BLaER1 treated with 17β-estradiol and CSF1 and Interleukin-3, amounts not matched to agents 10 nM and 100 nM (cell line): ENCODE data around the gene PYY.

Experiments
- H3K27ac ChIP-seq, 11 experiments: shearing (Covaris generic); formaldehyde crosslinking; 2 replicates each; pipeline ENCODE4 v1.8.1; 2022
- H3K27me3 ChIP-seq, 11 experiments: shearing (Covaris generic); formaldehyde crosslinking; 2 replicates each; pipeline ENCODE4 v1.8.1; 2022
- H3K36me3 ChIP-seq, 11 experiments: shearing (Covaris generic); formaldehyde crosslinking; 2 replicates each; pipeline ENCODE4 v1.8.1; 2022
- H3K4me1 ChIP-seq, 10 experiments: shearing (Covaris generic); formaldehyde crosslinking; 2 replicates each; pipeline ENCODE4 v1.8.1; 2022
- H3K4me2 ChIP-seq, 11 experiments: shearing (Covaris generic); formaldehyde crosslinking; 2 replicates each; pipeline ENCODE4 v1.8.1; 2022
- H3K4me3 ChIP-seq, 10 experiments: shearing (Covaris generic); formaldehyde crosslinking; 2 replicates each; pipeline ENCODE4 v1.8.1; 2022
- H3K9ac ChIP-seq, 11 experiments: shearing (Covaris generic); formaldehyde crosslinking; 2 replicates each; pipeline ENCODE4 v1.8.1; 2022
- H3K9me3 ChIP-seq, 11 experiments: shearing (Covaris generic); formaldehyde crosslinking; replicated peaks in 1 of 11; 2 replicates each; pipeline ENCODE4 v1.8.1; 2022
- H4K20me1 ChIP-seq, 11 experiments: shearing (Covaris generic); formaldehyde crosslinking; 2 replicates each; pipeline ENCODE4 v1.8.1; 2022
- Cebpa-rat ChIP-seq, 11 experiments: shearing (Covaris generic); IDR thresholded peaks; 2 replicates each; pipeline ENCODE4 v1.8.1; 2022

Gene PYY

DNA sequence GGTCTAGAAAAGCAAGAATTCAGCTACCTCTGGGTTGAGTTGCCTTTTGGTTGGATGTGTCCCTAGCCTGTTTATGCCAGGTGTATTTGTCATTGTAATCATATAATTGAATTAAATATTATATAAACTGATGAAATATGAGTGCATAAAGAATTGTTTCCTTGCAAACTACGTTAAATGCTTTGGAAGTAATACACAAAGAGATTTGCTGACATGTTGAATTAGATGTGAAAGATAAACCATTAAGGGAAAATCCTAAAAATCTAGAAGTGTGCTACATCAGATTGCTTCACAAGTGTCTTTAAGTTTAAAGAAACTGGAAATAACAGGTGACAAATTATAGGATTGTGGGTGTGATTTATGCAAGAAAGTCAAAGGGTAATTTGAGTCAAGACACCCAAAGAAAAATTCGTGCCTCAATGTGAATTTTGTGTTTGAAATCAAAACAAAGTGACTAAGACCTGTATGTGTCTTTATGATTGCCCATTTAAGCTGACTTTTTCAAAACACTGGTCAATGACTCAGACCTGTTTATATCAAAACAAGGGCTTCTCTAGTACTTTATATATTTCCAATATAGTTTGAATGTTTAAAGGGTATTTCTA is 5.1 kb upstream of the PYY start:
- Histone ChIP-seq H3K27me3 (peaks cover 0 to 12% (median 7%) of the 10 kb centered on the region in 11 experiments; a peak in 16 of 22 replicates), H3K9me3 (no peaks in the 10 kb centered on the region), H3K4me1 (peaks cover 0 to 14% (median under 1%) of the 10 kb centered on the region in 10 experiments; a peak in 5 of 20 replicates), H3K4me2 (no peak overlapping the region), H3K36me3 (no peaks in the 10 kb centered on the region), H4K20me1 (no peaks in the 10 kb centered on the region), H3K27ac (no peak overlapping the region), H3K9ac (no peak overlapping the region), H3K4me3 (no peak overlapping the region)
- TF ChIP-seq Cebpa-rat (IDR thresholded peaks at IDR 0.05): no peak

DNA sequence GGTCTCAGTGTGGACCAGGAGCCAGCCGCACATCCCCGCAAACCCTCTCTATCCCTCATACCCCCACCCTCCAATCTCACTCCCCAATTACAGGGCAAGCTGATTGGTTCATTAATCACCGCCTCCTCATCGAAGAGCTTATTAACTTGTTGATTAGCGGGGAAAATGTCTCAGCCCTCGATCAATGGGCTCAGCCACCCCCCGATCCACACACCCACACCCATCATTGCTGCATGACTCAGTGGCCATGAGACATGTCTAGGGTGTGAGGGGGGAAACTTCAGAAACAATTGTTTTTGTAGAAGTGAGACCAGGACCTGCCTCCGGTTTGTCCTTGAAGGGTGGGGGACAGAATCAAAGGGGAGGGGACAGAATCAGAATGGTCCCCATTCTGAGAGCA is 2.5 kb upstream of the PYY start:
- Histone ChIP-seq H3K4me2 (no peak overlapping the region), H3K4me3 (no peak overlapping the region), H4K20me1 (no peaks in the 10 kb centered on the region; a peak in 1 of 22 replicates), H3K4me1 (peaks cover 0 to 26% (median 9%) of the 10 kb centered on the region in 10 experiments; a peak in 11 of 20 replicates), H3K27ac (no peak overlapping the region), H3K9me3 (no peaks in the 10 kb centered on the region), H3K9ac (no peak overlapping the region), H3K36me3 (no peaks in the 10 kb centered on the region), H3K27me3 (peaks cover 23 to 35% (median 32%) of the 10 kb centered on the region in 11 experiments)
- no peak for TF ChIP-seq Cebpa-rat (IDR thresholded peaks at IDR 0.05)

DNA sequence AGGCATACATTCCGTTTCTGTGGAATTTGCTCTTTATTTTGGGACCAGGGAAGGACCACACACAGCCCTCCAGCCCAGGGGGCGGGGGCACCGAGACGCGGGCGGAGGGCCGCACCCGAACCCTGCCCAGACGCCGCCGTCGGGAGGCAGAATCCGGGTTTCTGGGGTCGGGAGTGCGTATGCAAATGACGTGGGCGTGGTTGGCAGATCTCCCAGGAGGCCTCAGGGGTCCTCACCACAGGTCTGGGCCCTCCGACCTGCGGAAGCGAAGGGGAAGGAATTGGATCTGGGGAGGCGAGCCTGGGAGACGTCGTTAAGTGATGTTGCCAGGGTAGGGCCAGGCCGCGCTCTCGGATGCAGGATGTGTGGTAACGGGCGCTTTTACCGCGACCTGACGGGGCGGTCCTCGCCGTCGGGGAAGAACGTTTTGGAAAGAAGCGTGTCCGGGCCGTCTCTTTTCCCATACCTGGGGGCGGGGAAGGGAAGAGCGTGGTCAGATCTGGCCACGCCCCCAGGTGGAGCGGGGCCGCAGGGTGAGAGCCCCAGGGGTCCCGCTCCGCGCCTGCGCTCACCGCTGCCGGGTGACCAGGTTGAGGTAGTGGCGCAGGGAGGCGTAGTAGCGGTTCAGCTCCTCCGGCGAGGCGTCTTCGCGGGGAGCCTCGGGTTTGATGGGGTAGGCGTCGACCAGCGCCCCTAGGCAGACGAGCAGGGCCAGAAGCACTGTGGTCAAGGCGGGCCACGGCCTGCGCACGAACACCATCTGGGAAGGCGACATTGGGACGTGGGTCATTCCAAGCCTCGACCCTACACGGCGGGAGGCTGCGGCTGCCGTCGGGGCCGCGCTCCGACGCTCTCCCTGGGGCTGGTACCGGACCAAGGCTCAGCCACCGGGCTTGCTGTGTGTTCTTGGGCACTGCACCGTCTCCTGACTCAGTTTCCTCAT is 745 bp downstream of the PYY start:
- peak overlapping the region in 9 of 11 experiments; percentile 7 to 56 (median 31); a peak in 14 of 22 replicates for H3K4me2 ChIP-seq
- no peaks in the 10 kb centered on the region for H3K9me3 ChIP-seq
- H3K4me3 ChIP-seq: no peak overlapping the region
- no peak overlapping the region for H3K9ac ChIP-seq
- no peak for TF ChIP-seq Cebpa-rat (IDR thresholded peaks at IDR 0.05)
- H3K27me3 ChIP-seq: peaks cover 23 to 42% (median 32%) of the 10 kb centered on the region in 11 experiments
- no peaks in the 10 kb centered on the region; a peak in 1 of 22 replicates for H4K20me1 ChIP-seq
- peaks cover 0 to 36% (median 9%) of the 10 kb centered on the region in 10 experiments; a peak in 11 of 20 replicates for H3K4me1 ChIP-seq
- H3K36me3 ChIP-seq: no peaks in the 10 kb centered on the region
- H3K27ac ChIP-seq: no peak overlapping the region

DNA sequence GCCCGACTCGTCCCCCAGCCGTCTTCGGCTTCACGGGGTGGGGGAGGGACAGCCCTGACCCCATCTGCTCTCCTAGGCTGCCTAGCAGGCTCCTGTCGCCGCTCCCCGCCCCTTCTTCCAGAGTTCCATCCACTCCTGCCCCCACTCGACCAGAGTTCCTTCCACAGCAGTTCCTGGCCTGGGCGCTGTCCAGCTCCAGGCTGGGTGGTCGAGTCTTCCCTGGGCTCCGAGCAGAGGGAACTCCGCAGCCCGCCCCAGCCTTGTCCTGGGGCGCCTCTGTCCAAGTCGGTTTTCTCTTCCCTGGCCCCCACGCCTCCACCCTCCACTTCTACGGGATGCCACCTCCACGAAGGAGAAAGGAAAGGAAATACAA is 1.4 kb downstream of the PYY start:
- Histone ChIP-seq H3K4me3 (no peak overlapping the region), H3K27ac (no peak overlapping the region), H3K4me1 (peaks cover under 1 to 36% (median 14%) of the 10 kb centered on the region in 10 experiments; a peak in 13 of 20 replicates), H4K20me1 (no peaks in the 10 kb centered on the region; a peak in 1 of 22 replicates), H3K4me2 (peak overlapping the region in 3 of 11 experiments; percentile 7 to 43 (median 31); a peak in 6 of 22 replicates), H3K27me3 (peaks cover 23 to 42% (median 32%) of the 10 kb centered on the region in 11 experiments), H3K36me3 (no peaks in the 10 kb centered on the region), H3K9ac (no peak overlapping the region), H3K9me3 (no peaks in the 10 kb centered on the region)
- no peak for TF ChIP-seq Cebpa-rat (IDR thresholded peaks at IDR 0.05)

DNA sequence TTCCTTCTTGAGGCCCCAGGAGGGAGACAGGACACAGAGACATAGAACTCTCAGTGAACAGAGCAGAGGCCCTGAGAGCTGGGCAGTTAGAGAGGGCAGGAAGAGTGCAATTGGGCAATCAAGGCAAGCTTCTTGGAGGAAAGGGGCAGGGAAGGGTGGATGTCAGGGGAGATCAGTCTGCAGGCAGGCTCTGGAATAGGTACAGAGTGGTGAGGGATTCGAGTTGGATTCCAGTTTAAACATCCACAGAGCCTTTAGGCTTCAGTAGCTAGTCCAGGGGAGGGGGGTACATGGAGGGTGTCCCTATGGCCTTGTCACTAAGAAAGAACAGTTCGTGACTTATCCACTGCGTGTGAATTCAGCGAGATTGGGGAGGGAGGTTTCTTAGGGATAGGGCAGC is 2.0 kb downstream of the PYY start:
- H3K9ac ChIP-seq: no peak overlapping the region
- no peak overlapping the region for H3K4me3 ChIP-seq
- no peaks in the 10 kb centered on the region; a peak in 1 of 22 replicates for H4K20me1 ChIP-seq
- no peak overlapping the region for H3K27ac ChIP-seq
- TF ChIP-seq Cebpa-rat (IDR thresholded peaks at IDR 0.05): no peak
- H3K4me2 ChIP-seq: no peak overlapping the region
- H3K9me3 ChIP-seq: no peaks in the 10 kb centered on the region
- H3K27me3 ChIP-seq: peaks cover 23 to 42% (median 32%) of the 10 kb centered on the region in 11 experiments
- peaks cover 6 to 42% (median 20%) of the 10 kb centered on the region in 10 experiments; a peak in 18 of 20 replicates for H3K4me1 ChIP-seq
- no peaks in the 10 kb centered on the region for H3K36me3 ChIP-seq

DNA sequence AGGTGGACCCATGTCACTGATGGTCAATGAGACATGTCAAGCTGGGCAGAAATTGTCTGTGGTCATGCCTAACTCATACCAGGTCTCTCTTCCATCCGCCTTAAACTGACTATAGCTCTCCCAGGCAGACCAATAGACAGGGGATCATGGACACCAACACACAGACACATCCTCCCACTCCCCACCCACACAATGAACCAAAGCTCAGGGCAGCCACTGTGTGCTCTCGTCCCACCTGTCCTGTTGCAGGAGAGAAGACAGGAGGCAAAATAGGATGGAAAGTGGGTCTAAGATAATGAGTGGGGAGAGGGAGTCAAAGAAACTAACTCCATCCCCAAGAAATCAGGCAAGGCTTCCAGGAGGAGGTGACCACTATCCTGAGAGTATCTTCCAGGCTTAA is 3.2 kb downstream of the PYY start:
- no peak for TF ChIP-seq Cebpa-rat (IDR thresholded peaks at IDR 0.05)

DNA sequence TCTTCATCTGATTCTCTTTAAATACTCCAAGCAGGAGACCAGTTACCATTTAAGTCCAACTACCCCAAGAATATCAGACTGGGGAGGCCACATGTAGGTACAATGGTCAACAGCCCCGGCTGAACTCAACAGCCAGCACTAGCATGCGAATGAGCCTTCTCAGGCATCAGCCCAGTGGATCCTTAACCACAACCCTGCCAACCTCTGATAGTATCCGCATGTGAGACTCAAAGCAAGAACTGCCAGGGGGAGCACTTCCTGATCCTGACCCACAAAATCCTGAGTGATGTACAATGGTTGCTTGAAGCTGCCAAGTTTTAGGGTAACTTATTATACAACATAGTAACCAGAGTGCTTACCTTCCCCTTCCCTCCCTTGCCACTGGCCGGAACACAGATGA is 4.0 kb downstream of the PYY start:
- Histone ChIP-seq H3K4me2 (peak overlapping the region in 4 of 11 experiments; percentile 8 to 38 (median 18); a peak in 2 of 22 replicates), H3K4me1 (peaks cover 10 to 53% (median 36%) of the 10 kb centered on the region in 10 experiments; a peak in 18 of 20 replicates), H3K9me3 (no peaks in the 10 kb centered on the region), H3K4me3 (no peak overlapping the region), H3K9ac (no peak overlapping the region), H3K36me3 (no peaks in the 10 kb centered on the region), H4K20me1 (no peaks in the 10 kb centered on the region; a peak in 1 of 22 replicates), H3K27me3 (peaks cover 23 to 42% (median 32%) of the 10 kb centered on the region in 11 experiments), H3K27ac (no peak overlapping the region)
- no peak for TF ChIP-seq Cebpa-rat (IDR thresholded peaks at IDR 0.05)

More for the DNA sequence above, 3.2 kb downstream of the PYY start:
- Histone ChIP-seq H3K4me3 (no peak overlapping the region), H3K27ac (no peak overlapping the region), H3K36me3 (no peaks in the 10 kb centered on the region), H3K9me3 (no peaks in the 10 kb centered on the region), H3K4me2 (no peak overlapping the region), H4K20me1 (no peaks in the 10 kb centered on the region; a peak in 1 of 22 replicates), H3K27me3 (peaks cover 23 to 42% (median 32%) of the 10 kb centered on the region in 11 experiments), H3K9ac (no peak overlapping the region), H3K4me1 (peaks cover 10 to 54% (median 30%) of the 10 kb centered on the region in 10 experiments; a peak in 18 of 20 replicates)

DNA sequence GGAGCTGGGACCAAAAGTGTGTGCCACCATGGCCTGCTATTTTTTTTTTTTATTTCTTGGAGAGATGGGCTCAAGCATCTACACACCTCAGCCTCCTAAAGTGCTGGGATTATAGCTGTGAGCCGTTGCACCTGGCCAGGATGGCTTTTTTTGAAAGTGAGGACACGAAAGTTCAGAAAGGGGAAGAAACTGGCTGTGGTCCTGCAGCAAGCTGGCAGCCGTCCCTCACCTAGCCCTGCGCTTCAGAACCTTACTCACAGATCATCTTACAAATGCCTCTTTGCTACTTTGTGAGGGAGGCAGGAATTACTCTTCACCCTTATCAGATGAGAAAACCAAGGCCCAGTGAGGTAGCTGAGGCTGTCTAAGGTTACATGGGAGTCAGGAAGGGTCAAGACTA is 7.0 kb downstream of the PYY start:
- Histone ChIP-seq H3K9me3 (no peaks in the 10 kb centered on the region), H3K4me1 (peaks cover 15 to 42% (median 26%) of the 10 kb centered on the region in 10 experiments; a peak in 19 of 20 replicates), H4K20me1 (no peaks in the 10 kb centered on the region), H3K36me3 (no peaks in the 10 kb centered on the region), H3K27me3 (peaks cover under 1 to 12% (median 5%) of the 10 kb centered on the region in 11 experiments; a peak in 20 of 22 replicates), H3K4me3 (no peak overlapping the region), H3K9ac (no peak overlapping the region), H3K27ac (no peak overlapping the region), H3K4me2 (peak overlapping the region; percentile 20 to 66 (median 45); a peak in 20 of 22 replicates)
- TF ChIP-seq Cebpa-rat (IDR thresholded peaks at IDR 0.05): no peak
